Uterus (tissue), 4 donors: Measurements from ENCODE around the gene TAPBP. TPM values are rescaled to one million over a fixed set of nuclear protein-coding genes. Genes with fewer than 3 reads are reported as not detected.

ENCODE experiments used
- DNase-seq, 2 donors: peaks; one replicate each; pipeline ENCODE4 v3.0.0-alpha.2; 2019 to 2020
- H3K27ac ChIP-seq, 2 donors: fragments of 200-600 bp; sonication (generic); 1 replicate in 1 of 2; 2 replicates in 1 of 2; pipeline ENCODE4 v1.5.1; 2016 to 2018
- H3K27me3 ChIP-seq, 2 donors: fragments of 200-600 bp; sonication (generic); one replicate each; pipeline ENCODE4 v1.5.1; 2018 to 2019; ENCODE audit warnings: control low read depth in 1 of 2
- H3K36me3 ChIP-seq, 2 donors: fragments of 200-600 bp; sonication (generic); one replicate each; pipeline ENCODE4 v1.5.1; 2019; ENCODE audit warnings: control low read depth in 1 of 2
- H3K4me1 ChIP-seq, 2 donors: fragments of 200-600 bp; sonication (generic); one replicate each; pipeline ENCODE4 v1.5.1; 2018 to 2019; ENCODE audit warnings: control low read depth in 1 of 2
- H3K4me3 ChIP-seq, 2 donors: fragments of 200-600 bp; sonication (generic); 1 replicate in 1 of 2; 2 replicates in 1 of 2; pipeline ENCODE4 v1.5.1; 2018 to 2019; ENCODE audit warnings: mild to moderate bottlenecking in 1 of 2
- H3K9me3 ChIP-seq, 2 donors: fragments of 200-600 bp; sonication (generic); one replicate each; pipeline ENCODE4 v1.5.1; 2019; ENCODE audit warnings: control low read depth in 1 of 2
- POLR2A ChIP-seq, 2 donors: fragments of 450-650 bp; IDR thresholded peaks; one replicate each; pipeline ENCODE4 v1.6.1; 2016; ENCODE audit warnings: antibody characterized with exemption in 2 of 2, mild to moderate bottlenecking in 1 of 2, moderate library complexity in 1 of 2
- intact Hi-C: fragments of 100-400 bp; cut with DNase I; formaldehyde crosslinking; loops from one replicate; pipeline ENCODE4 v1.15.1; 2023; ENCODE audit warnings: low total_unique reads
- total RNA-seq, 4 donors: library from RNA; depleted of rRNA in 3 of 4; stranded (reverse); fragments of >200 nt in 3 of 4; gene quantifications; one replicate each; pipeline versions ENCODE4 v1.1.0 to v1.2.4, GENCODE V29; 2014 to 2023
- TF ChIP-seq, protein P1 (sequence below), 4 experiments: fragments of 200-600 bp in 2 of 4; fragments of 450-650 bp in 2 of 4; sonication (generic) in 2 of 4; IDR thresholded peaks; one replicate each; pipeline ENCODE4 v1.5.1; 2016 to 2019; ENCODE audit warnings: antibody characterized with exemption in 4 of 4, mild to moderate bottlenecking in 2 of 4, moderate library complexity in 1 of 4
- donor health status: DM: yes; HTN: yes; CAD: no.

The TAPBP gene
- total RNA-seq, 4 donors from 2014 or later: 17.6 to 83.9 (median 41.4) TPM

DNA sequence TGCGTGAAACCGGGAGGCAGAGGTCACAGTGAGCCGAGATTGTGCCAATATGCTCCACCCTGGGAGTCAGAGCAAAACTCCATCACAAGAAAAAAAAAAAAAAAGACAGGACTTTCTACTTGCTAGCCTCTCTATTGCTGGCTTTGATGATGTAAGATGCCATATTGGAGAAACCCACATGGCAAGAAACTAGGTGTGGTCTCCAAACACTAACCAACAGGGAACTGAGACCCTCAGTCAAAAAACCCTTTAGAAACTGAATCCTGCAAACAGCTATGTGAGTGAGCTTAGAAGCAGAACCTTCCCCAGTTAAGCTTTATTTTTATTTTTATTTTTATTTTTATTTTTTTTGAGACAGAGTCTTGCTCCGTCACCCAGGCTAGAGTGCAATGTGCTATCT lies 22.0 kb upstream of the TAPBP start:
- no peak overlapping the region for H3K4me3 ChIP-seq
- H3K27ac ChIP-seq: no peak overlapping the region
- no peak for TF ChIP-seq POLR2A (IDR thresholded peaks at IDR 0.05)
- TF ChIP-seq, protein P1, sequence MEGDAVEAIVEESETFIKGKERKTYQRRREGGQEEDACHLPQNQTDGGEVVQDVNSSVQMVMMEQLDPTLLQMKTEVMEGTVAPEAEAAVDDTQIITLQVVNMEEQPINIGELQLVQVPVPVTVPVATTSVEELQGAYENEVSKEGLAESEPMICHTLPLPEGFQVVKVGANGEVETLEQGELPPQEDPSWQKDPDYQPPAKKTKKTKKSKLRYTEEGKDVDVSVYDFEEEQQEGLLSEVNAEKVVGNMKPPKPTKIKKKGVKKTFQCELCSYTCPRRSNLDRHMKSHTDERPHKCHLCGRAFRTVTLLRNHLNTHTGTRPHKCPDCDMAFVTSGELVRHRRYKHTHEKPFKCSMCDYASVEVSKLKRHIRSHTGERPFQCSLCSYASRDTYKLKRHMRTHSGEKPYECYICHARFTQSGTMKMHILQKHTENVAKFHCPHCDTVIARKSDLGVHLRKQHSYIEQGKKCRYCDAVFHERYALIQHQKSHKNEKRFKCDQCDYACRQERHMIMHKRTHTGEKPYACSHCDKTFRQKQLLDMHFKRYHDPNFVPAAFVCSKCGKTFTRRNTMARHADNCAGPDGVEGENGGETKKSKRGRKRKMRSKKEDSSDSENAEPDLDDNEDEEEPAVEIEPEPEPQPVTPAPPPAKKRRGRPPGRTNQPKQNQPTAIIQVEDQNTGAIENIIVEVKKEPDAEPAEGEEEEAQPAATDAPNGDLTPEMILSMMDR (IDR thresholded peaks at IDR 0.05): no peak
- no peaks in the 10 kb centered on the region for H3K4me1 ChIP-seq
- H3K9me3 ChIP-seq: no peaks in the 10 kb centered on the region
- H3K36me3 ChIP-seq: no peaks in the 10 kb centered on the region
- intact Hi-C loops: no loop called here
- DNase-seq: no peak
- H3K27me3 ChIP-seq: no peaks in the 10 kb centered on the region

DNA sequence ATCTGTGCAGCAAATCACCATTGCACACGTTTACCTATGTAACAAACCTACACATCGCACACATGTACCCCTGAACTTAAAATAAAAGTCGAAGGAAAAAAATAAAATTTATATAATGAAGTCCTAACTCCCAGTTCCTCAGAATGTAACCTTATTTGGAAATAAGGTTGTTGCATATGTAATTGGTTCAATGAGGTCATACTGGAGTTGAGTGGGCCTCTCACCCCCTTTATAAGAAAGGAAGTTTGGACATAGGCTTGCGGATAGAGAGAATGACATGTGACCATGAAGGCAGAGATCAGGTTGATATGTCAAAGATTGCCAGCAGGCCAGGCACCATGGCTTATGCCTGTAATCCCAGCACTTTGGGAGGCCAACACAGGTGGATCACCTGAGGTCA lies 19.8 kb upstream of the TAPBP start:
- no peak for TF ChIP-seq POLR2A (IDR thresholded peaks at IDR 0.05)
- TF ChIP-seq, protein P1 (IDR thresholded peaks at IDR 0.05): no peak
- Histone ChIP-seq H3K4me1 (no peaks in the 10 kb centered on the region), H3K9me3 (no peaks in the 10 kb centered on the region), H3K4me3 (no peak overlapping the region), H3K36me3 (no peaks in the 10 kb centered on the region), H3K27me3 (no peaks in the 10 kb centered on the region), H3K27ac (no peak overlapping the region)
- intact Hi-C loops: no loop called here
- DNase-seq: no peak

DNA sequence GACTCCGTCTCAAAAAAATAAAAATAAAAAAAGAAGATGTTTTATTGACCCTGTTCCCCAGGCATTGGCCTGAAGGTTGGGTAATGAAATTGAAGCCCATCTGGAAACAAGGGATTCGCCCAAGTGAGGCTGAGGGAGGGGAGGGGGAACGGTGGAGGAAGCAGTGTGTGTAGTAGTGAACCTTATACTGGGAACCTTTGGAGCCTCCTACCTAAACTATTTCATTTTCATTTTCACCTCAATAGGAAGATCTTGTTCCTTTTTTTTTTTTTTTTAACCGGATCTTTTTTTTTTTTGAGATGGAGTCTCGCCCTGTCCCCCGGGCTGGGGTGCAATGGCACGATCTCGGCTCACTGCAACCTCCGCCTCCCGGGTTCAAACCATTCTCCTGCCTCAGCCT lies 16.9 kb upstream of the TAPBP start:
- DNase-seq: no peak
- Histone ChIP-seq H3K4me1 (no peaks in the 10 kb centered on the region), H3K27ac (no peak overlapping the region), H3K36me3 (no peaks in the 10 kb centered on the region), H3K4me3 (no peak overlapping the region), H3K9me3 (no peaks in the 10 kb centered on the region), H3K27me3 (no peaks in the 10 kb centered on the region)
- intact Hi-C loops: no loop called here
- TF ChIP-seq POLR2A (IDR thresholded peaks at IDR 0.05): no peak
- TF ChIP-seq, protein P1 (IDR thresholded peaks at IDR 0.05): no peak

DNA sequence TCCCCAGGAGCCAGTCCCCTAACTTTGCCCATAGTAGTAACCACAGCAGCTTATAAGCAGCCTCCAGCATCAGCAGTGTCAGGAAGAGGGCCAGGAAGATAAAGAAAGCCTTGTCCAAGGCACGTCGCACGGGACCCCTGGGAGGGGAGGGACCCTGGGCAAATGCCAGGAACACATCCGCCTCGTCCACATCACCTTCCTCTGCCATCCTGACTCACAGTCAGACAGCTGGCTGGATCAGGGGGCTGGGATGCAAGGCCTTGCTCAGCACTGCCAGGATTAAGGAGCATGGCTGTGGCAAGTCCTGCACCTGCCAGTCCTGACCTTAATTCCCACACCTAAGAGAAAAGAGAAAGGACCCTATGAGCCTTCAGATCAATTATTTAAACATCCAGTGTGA lies 15.2 kb upstream of the TAPBP start:
- H3K27ac ChIP-seq: no peak overlapping the region
- no peak for DNase-seq
- H3K27me3 ChIP-seq: no peaks in the 10 kb centered on the region
- no peaks in the 10 kb centered on the region for H3K9me3 ChIP-seq
- no peak overlapping the region for H3K4me3 ChIP-seq
- intact Hi-C loops: no loop called here
- H3K4me1 ChIP-seq: no peaks in the 10 kb centered on the region
- TF ChIP-seq, protein P1 (IDR thresholded peaks at IDR 0.05): no peak
- no peak for TF ChIP-seq POLR2A (IDR thresholded peaks at IDR 0.05)
- no peaks in the 10 kb centered on the region for H3K36me3 ChIP-seq

DNA sequence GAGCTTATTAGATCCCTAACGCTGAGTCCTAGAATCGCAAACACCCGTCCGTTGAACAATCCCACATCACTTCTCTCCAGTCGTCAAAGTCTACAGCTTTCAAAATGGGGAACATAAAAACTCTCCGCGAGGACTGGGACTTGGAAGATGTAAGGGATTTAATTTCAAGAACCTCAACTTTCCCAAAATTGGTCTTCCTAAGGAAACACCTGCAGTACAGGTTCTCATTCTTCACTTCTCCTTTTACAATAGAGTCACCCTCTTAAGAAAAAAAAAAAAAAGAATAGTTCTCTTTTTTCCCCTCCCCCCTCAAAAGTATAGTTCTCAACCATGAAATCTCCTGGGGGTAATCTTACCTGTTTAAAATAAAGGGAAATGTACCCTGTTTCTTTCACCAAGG lies 10.2 kb upstream of the TAPBP start:
- Histone ChIP-seq H3K4me1 (peaks cover 6 to 16% of the 10 kb centered on the region in 2 donors), H3K36me3 (no peaks in the 10 kb centered on the region), H3K27me3 (no peaks in the 10 kb centered on the region), H3K27ac (peak overlapping the region; percentile 89 to 90), H3K9me3 (no peaks in the 10 kb centered on the region), H3K4me3 (peak overlapping the region in 1 of 2 donors; percentile 91)
- DNase-seq: no peak
- TF ChIP-seq POLR2A (IDR thresholded peaks at IDR 0.05): no peak
- TF ChIP-seq, protein P1 (IDR thresholded peaks at IDR 0.05): no peak
- intact Hi-C loops: no loop called here
